IMR-90 (cell line): ENCODE measurements around the gene CD163. TPM values are rescaled to one million over a fixed set of nuclear protein-coding genes. Genes with fewer than 3 reads are reported as not detected.

Source experiments
- ATAC-seq: fragments of 200-7000 bp; cut with Tn5 transposase; 2 replicates; pipeline ENCODE4 v1.9.1; 2020; ENCODE audit warnings: low read depth, mild to moderate bottlenecking, moderate library complexity
- BruUV-seq: library from RNA; stranded (reverse); fragments of 400-500 nt; replicated peaks from 2 replicates; lab custom pipeline; 2021; lab: Mats Ljungman, UMichigan
- CTCF ChIA-PET: fragments of 300-600 bp; formaldehyde crosslinking; extraction: SDS; loops from one replicate; lab custom pipeline; 2021; ENCODE audit warnings: antibody characterized with exemption; lab: Yijun Ruan, JAX
- POLR2A ChIA-PET: fragments of 300-600 bp; sonication (Branson Sonifier 250); formaldehyde crosslinking; loops from one replicate; lab custom pipeline; 2022; ENCODE audit warnings: antibody characterized with exemption; ENCODE audit not compliant: unreplicated experiment; lab: Charles Lee
- DNase-seq: peaks from one replicate; pipeline ENCODE4 v3.0.0; 2013
- H2AFZ ChIP-seq: replicated peaks from 2 replicates; pipeline ENCODE3; 2013; ENCODE audit warnings: low read length, mild to moderate bottlenecking; ENCODE audit not compliant: poor library complexity
- H2AK5ac ChIP-seq: 2 replicates; pipeline ENCODE4 v1.6.1; 2013; ENCODE audit warnings: low read depth, low read length, inconsistent platforms
- H2AK9ac ChIP-seq: replicated peaks from 2 replicates; pipeline ENCODE3; 2013; ENCODE audit warnings: mild to moderate bottlenecking, low read depth, low read length, moderate library complexity; ENCODE audit not compliant: poor library complexity
- H2BK120ac ChIP-seq: 2 replicates; pipeline ENCODE4 v1.6.1; 2013; ENCODE audit warnings: low read depth, low read length, inconsistent platforms
- H2BK15ac ChIP-seq: 3 replicates; pipeline ENCODE4 v1.6.1; 2013; ENCODE audit warnings: low read depth, low read length, inconsistent platforms
- H2BK20ac ChIP-seq: 2 replicates; pipeline ENCODE4 v1.6.1; 2013; ENCODE audit warnings: low read depth, mild to moderate bottlenecking, inconsistent platforms, low read length, moderate library complexity
- H2BK5ac ChIP-seq: 2 replicates; pipeline ENCODE4 v1.6.1; 2013; ENCODE audit warnings: mild to moderate bottlenecking, low read depth, low read length, inconsistent platforms; ENCODE audit not compliant: poor library complexity, severe bottlenecking
- H3K14ac ChIP-seq: replicated peaks from 2 replicates; pipeline ENCODE4 v1.6.1; 2013; ENCODE audit warnings: low read depth, low read length, inconsistent platforms
- H3K18ac ChIP-seq: 2 replicates; pipeline ENCODE4 v1.6.1; 2013; ENCODE audit warnings: low read depth, low read length, control low read depth
- H3K23ac ChIP-seq: 2 replicates; pipeline ENCODE4 v1.6.1; 2013; ENCODE audit warnings: low read depth, low read length, inconsistent platforms
- H3K27ac ChIP-seq: 2 replicates; pipeline ENCODE4 v1.5.1; 2013; ENCODE audit warnings: mild to moderate bottlenecking, control low read depth, low read length; ENCODE audit not compliant: insufficient read depth
- H3K27me3 ChIP-seq: 2 replicates; pipeline ENCODE4 v1.6.1; 2013; ENCODE audit warnings: low read length; ENCODE audit not compliant: control insufficient read depth, insufficient read depth
- H3K36me3 ChIP-seq: 2 replicates; pipeline ENCODE4 v1.6.1; 2013; ENCODE audit warnings: low read length, mixed read lengths; ENCODE audit not compliant: control insufficient read depth, insufficient read depth
- H3K4ac ChIP-seq: 2 replicates; pipeline ENCODE4 v1.6.1; 2013; ENCODE audit warnings: low read depth, low read length, inconsistent platforms
- H3K4me1 ChIP-seq: 2 replicates; pipeline ENCODE4 v1.6.1; 2013; ENCODE audit warnings: low read length, mixed read lengths; ENCODE audit not compliant: control insufficient read depth, insufficient read depth
- H3K4me2 ChIP-seq: 2 replicates; pipeline ENCODE4 v1.6.1; 2013; ENCODE audit warnings: low read depth, mild to moderate bottlenecking, control low read depth, low read length, moderate library complexity
- H3K4me3 ChIP-seq: 2 replicates; pipeline ENCODE4 v1.5.1; 2013; ENCODE audit warnings: low read depth, mild to moderate bottlenecking, control low read depth, low read length, moderate library complexity; ENCODE audit not compliant: insufficient read depth
- H3K56ac ChIP-seq: 2 replicates; pipeline ENCODE4 v1.6.1; 2013; ENCODE audit warnings: low read length, inconsistent platforms; ENCODE audit not compliant: insufficient read depth; ENCODE audit errors: extremely low read depth
- H3K79me1 ChIP-seq, 2 experiments: 2 replicates each; pipeline ENCODE4 v1.6.1; 2013; ENCODE audit warnings: low read length in 2 of 2, inconsistent platforms in 1 of 2, low read depth in 1 of 2
- H3K9ac ChIP-seq: 2 replicates; pipeline ENCODE4 v1.6.1; 2013; ENCODE audit warnings: low read depth, low read length, control low read depth
- H3K9me1 ChIP-seq: 2 replicates; pipeline ENCODE4 v1.6.1; 2013; ENCODE audit warnings: low read length, inconsistent platforms; ENCODE audit not compliant: insufficient read depth
- H3K9me3 ChIP-seq: 2 replicates; pipeline ENCODE4 v1.6.1; 2013; ENCODE audit warnings: low read length; ENCODE audit not compliant: control insufficient read depth, insufficient read depth
- H4K20me1 ChIP-seq: 2 replicates; pipeline ENCODE4 v1.6.1; 2013; ENCODE audit warnings: low read length, inconsistent platforms; ENCODE audit not compliant: insufficient read depth
- H4K5ac ChIP-seq: 2 replicates; pipeline ENCODE4 v1.6.1; 2013; ENCODE audit warnings: mild to moderate bottlenecking, low read depth, low read length, control low read depth
- H4K8ac ChIP-seq, 2 experiments: 2 replicates each; pipeline ENCODE4 v1.6.1; 2013; ENCODE audit warnings: low read depth in 2 of 2, low read length in 2 of 2, control low read depth in 1 of 2, inconsistent platforms in 1 of 2
- H4K91ac ChIP-seq: 2 replicates; pipeline ENCODE4 v1.6.1; 2013; ENCODE audit warnings: low read depth, low read length, inconsistent platforms; ENCODE audit not compliant: insufficient read depth
- BHLHE40 ChIP-seq: fragments of 150-350 bp; IDR thresholded peaks from 2 replicates; pipeline ENCODE4 v1.6.1; 2016; ENCODE audit warnings: mild to moderate bottlenecking, low read depth, low read length
- CEBPB ChIP-seq: IDR thresholded peaks from 2 replicates; pipeline ENCODE4 v1.6.1; 2012; ENCODE audit warnings: low read depth, low read length, improper control_type of control experiment
- CHD1 ChIP-seq: IDR thresholded peaks from 2 replicates; pipeline ENCODE4 v1.6.1; 2012; ENCODE audit warnings: low read depth, low read length, improper control_type of control experiment
- CTCF ChIP-seq: conservative IDR thresholded peaks from 2 replicates; pipeline ENCODE4 v1.5.1; 2012; ENCODE audit warnings: mild to moderate bottlenecking, low read depth, low read length, improper control_type of control experiment
- ELK1 ChIP-seq: fragments of 150-350 bp; IDR thresholded peaks from 2 replicates; pipeline ENCODE4 v1.6.1; 2016; ENCODE audit warnings: low read depth, mild to moderate bottlenecking, low read length, moderate library complexity, borderline replicate concordance
- FOS ChIP-seq: fragments of 150-350 bp; IDR thresholded peaks from 2 replicates; pipeline ENCODE4 v1.6.1; 2016; ENCODE audit warnings: low read depth, low read length
- MAFK ChIP-seq: IDR thresholded peaks from 2 replicates; pipeline ENCODE4 v1.6.1; 2012; ENCODE audit warnings: low read depth, low read length, improper control_type of control experiment
- MAZ ChIP-seq: IDR thresholded peaks from 2 replicates; pipeline ENCODE4 v1.6.1; 2012; ENCODE audit warnings: low read depth, mild to moderate bottlenecking, low read length, improper control_type of control experiment, moderate library complexity, borderline replicate concordance
- MXI1 ChIP-seq: IDR thresholded peaks from 2 replicates; pipeline ENCODE4 v1.6.1; 2012; ENCODE audit warnings: low read depth, mild to moderate bottlenecking, low read length, moderate library complexity, borderline replicate concordance
- NFE2L2 ChIP-seq: fragments of 150-350 bp; IDR thresholded peaks from 2 replicates; pipeline ENCODE4 v1.6.1; 2016; ENCODE audit warnings: low read depth, mild to moderate bottlenecking, low read length
- POLR2A ChIP-seq: IDR thresholded peaks from 2 replicates; pipeline ENCODE4 v1.6.1; 2012; ENCODE audit warnings: mild to moderate bottlenecking, low read depth, low read length
- RAD21 ChIP-seq: IDR thresholded peaks from 2 replicates; pipeline ENCODE4 v1.6.1; 2012; ENCODE audit warnings: low read length, improper control_type of control experiment
- RCOR1 ChIP-seq: IDR thresholded peaks from 2 replicates; pipeline ENCODE4 v1.6.1; 2012; ENCODE audit warnings: mild to moderate bottlenecking, low read length, improper control_type of control experiment; ENCODE audit not compliant: insufficient replicate concordance
- RFX5 ChIP-seq: IDR thresholded peaks from 2 replicates; pipeline ENCODE4 v1.8.0; 2012; ENCODE audit warnings: low read depth, mild to moderate bottlenecking, low read length, moderate library complexity
- SMC3 ChIP-seq: fragments of 150-350 bp; IDR thresholded peaks from 2 replicates; pipeline ENCODE4 v1.6.1; 2016; ENCODE audit warnings: low read depth, mild to moderate bottlenecking, antibody characterized with exemption, low read length, moderate library complexity
- WGBS, 2 experiments: methylation state at CpG; one replicate each; pipeline versions ENCODE4 v1.1.5 to v1.1.7; 2013; ENCODE audit warnings: missing lambda C conversion rate in 2 of 2; ENCODE audit not compliant: insufficient read length in 1 of 2; ENCODE audit errors: extremely low coverage in 2 of 2; 5-methylcytosine and 5-hydroxymethylcytosine counted together
- dilution Hi-C: fragments of 300-500 bp; cut with HindIII; formaldehyde crosslinking; loops from one replicate; pipeline ENCODE4 v1.14.3; 2018; ENCODE audit warnings: low sequenced_read_pairs; ENCODE audit not compliant: unreplicated experiment
- in situ Hi-C: fragments of 300-500 bp; cut with MboI; formaldehyde crosslinking; loops from 3 replicates; pipeline ENCODE4 v1.14.3; 2019; ENCODE audit warnings: low sequenced_read_pairs, inconsistent platforms, mixed read lengths
- intact Hi-C: fragments of 100-400 bp; cut with micrococcal nuclease; formaldehyde crosslinking; loops from 2 replicates; pipeline ENCODE4 v1.10.0; 2022
- polyA plus RNA-seq, 3 experiments: library from polyadenylated mRNA; depleted of rRNA; stranded (reverse); fragments of >200 nt; gene quantifications; 2 replicates each; pipeline ENCODE4 v1.2.3, GENCODE V29; 2012; ENCODE audit warnings: low replicate concordance in 1 of 3
- total RNA-seq: library from RNA; depleted of rRNA; stranded (reverse); fragments of >200 nt; gene quantifications from 2 replicates; pipeline ENCODE4 v1.2.3, GENCODE V29; 2012
- TF ChIP-seq, protein P1 (sequence below): fragments of 150-350 bp; IDR thresholded peaks from 2 replicates; pipeline ENCODE4 v1.6.1; 2017; ENCODE audit warnings: mild to moderate bottlenecking, antibody characterized with exemption, low read length, low read depth

Gene CD163
- total and polyA plus RNA-seq, 2 of the 4 experiments (the other 2 are of a cell fraction): not detected

DNA sequence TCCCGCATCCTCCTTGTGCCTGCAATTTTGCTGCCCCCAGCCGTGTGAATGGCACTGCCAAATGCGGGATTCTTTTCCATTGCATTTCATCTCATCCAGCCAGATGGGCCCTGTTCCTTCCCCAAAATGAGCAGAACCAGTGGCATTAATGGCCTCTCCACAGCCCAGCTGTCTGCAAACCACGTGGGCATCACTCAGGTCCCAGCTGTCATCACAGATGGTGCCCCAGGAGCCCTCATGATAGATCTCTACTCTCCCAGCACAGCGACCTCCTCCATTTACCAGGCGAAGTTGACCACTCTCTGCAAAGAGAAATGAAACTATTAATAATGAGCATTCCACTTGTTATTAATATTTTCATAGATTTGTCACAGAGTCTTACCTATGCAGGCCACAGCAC, 17.1 kb downstream of the CD163 start:
- no peaks in the 10 kb centered on the region for H3K4me1 ChIP-seq
- CTCF ChIA-PET: no interaction called here
- in situ Hi-C loops (no loop called here), intact Hi-C loops (no loop called here), dilution Hi-C loops (no loop called here)
- no peak overlapping the region for H2BK120ac ChIP-seq
- no peak overlapping the region for H2AFZ ChIP-seq
- H3K36me3 ChIP-seq: no peaks in the 10 kb centered on the region
- no peaks in the 10 kb centered on the region; the same call in 1 of the 2 replicates for H3K27me3 ChIP-seq
- no peak overlapping the region for H3K4me2 ChIP-seq
- H4K5ac ChIP-seq: no peak overlapping the region
- no peak overlapping the region for H3K18ac ChIP-seq
- no peak overlapping the region for H3K56ac ChIP-seq
- H2BK20ac ChIP-seq: no peak overlapping the region
- H3K4ac ChIP-seq: no peak overlapping the region
- WGBS, 2 experiments: 79% methylated on average over 3 of the region's 6 CpGs; no CpG with 5 or more reads in 1 of the 2 experiments
- POLR2A ChIA-PET: no interaction called here
- H3K9ac ChIP-seq: no peak overlapping the region
- H4K20me1 ChIP-seq: no peaks in the 10 kb centered on the region
- no peak overlapping the region for H4K91ac ChIP-seq
- no peak overlapping the region for H3K27ac ChIP-seq
- TF ChIP-seq MAZ (no peak), RFX5 (no peak), RCOR1 (no peak), CTCF (no peak), NFE2L2 (no peak), POLR2A (no peak), SMC3 (no peak), CEBPB (no peak), MXI1 (no peak), FOS (no peak), MAFK (no peak), CHD1 (no peak), ELK1 (no peak), RAD21 (no peak), BHLHE40 (no peak)
- TF ChIP-seq, protein P1, sequence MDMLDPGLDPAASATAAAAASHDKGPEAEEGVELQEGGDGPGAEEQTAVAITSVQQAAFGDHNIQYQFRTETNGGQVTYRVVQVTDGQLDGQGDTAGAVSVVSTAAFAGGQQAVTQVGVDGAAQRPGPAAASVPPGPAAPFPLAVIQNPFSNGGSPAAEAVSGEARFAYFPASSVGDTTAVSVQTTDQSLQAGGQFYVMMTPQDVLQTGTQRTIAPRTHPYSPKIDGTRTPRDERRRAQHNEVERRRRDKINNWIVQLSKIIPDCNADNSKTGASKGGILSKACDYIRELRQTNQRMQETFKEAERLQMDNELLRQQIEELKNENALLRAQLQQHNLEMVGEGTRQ: no peak
- H2AK9ac ChIP-seq: no peak overlapping the region
- H2BK15ac ChIP-seq: no peak overlapping the region
- H3K23ac ChIP-seq: no peak overlapping the region
- H3K14ac ChIP-seq: no peak overlapping the region
- ATAC-seq (no peak), DNase-seq (no peak)
- no peak overlapping the region for H4K8ac ChIP-seq
- no peak overlapping the region for H3K4me3 ChIP-seq
- H2BK5ac ChIP-seq: no peak overlapping the region
- H3K9me3 ChIP-seq: peaks cover 4% of the 10 kb centered on the region; the same call in 1 of the 2 replicates
- BruUV-seq: no TSS peak
- no peak overlapping the region for H2AK5ac ChIP-seq
- no peaks in the 10 kb centered on the region for H3K9me1 ChIP-seq
- H3K79me1 ChIP-seq: no peaks in the 10 kb centered on the region
